Left ventricle myocardium inferior (tissue), 1 donor: ENCODE measurements around the gene FGF7. TPM values are rescaled to one million over a fixed set of nuclear protein-coding genes. Genes with fewer than 3 reads are reported as not detected.

ENCODE experiments used
- DNase-seq: peaks from one replicate; pipeline ENCODE4 v3.0.0-alpha.2; 2020
- H3K27ac ChIP-seq: fragments of 200-600 bp; replicated peaks from 2 replicates; pipeline ENCODE4 v1.8.0; 2021
- H3K27me3 ChIP-seq: fragments of 200-600 bp; 2 replicates; pipeline ENCODE4 v1.8.0; 2021; ENCODE audit warnings: low read depth
- H3K36me3 ChIP-seq: fragments of 200-600 bp; 2 replicates; pipeline ENCODE4 v1.8.0; 2021
- H3K4me1 ChIP-seq: fragments of 200-600 bp; 2 replicates; pipeline ENCODE4 v1.8.0; 2021
- H3K4me3 ChIP-seq: fragments of 200-600 bp; 2 replicates; pipeline ENCODE4 v1.8.0; 2021; ENCODE audit warnings: mild to moderate bottlenecking, moderate library complexity
- H3K9me3 ChIP-seq: fragments of 200-600 bp; replicated peaks from 2 replicates; pipeline ENCODE4 v1.8.0; 2021
- intact Hi-C: fragments of 100-400 bp; cut with micrococcal nuclease; formaldehyde crosslinking; loops from one replicate; pipeline ENCODE4 v1.11.0; 2022
- total RNA-seq: library from RNA; stranded (reverse); fragmentation: NEBNext Ultra II Directional; extraction: Animal tissue kit (Norgen Biotek cat#: 25700); gene quantifications from one replicate; pipeline ENCODE4 v1.2.1, GENCODE V29; 2021
- TF ChIP-seq, protein P1 (sequence below): fragments of 200-600 bp; IDR thresholded peaks from 2 replicates; pipeline ENCODE4 v1.8.0; 2021; ENCODE audit warnings: antibody characterized with exemption, mild to moderate bottlenecking, borderline replicate concordance
- donor health status: DM: no; HTN: yes; CAD: no; lungs with severe emphysema.

The FGF7 gene
- total RNA-seq, 1 donor from 2014 or later: 34.1 TPM

DNA sequence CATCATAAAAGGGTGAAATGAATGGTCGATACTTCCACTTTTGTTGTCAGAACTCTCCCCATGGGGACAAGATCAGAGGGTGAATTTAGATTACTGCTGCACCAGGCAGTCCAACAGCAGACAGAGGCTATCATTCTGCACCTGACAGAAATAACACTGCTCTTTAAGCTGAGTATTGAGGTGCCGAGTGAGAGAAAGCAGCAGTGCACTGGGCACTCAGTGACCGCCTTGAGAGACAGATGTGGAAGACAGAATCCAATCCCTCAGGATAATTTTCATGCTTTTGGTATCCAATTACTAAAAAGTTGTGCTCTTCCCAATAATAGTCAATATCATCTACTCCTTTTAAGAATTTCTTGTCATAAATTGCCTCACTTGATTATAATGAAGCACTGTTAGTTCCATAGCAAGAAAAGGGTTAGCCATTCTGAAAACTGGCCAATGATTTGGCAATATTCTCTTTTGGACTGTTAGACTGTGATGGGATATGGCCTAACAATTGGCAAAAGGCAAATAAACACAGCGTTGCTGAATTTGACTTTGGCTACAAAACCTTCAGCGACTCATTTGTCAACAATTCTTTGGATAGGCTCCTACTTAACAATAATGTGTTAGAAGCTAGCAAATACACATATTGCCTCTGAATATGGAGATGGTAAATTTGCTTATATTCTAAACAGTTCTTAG lies 5.5 kb downstream of the FGF7 start:
- TF ChIP-seq, protein P1, sequence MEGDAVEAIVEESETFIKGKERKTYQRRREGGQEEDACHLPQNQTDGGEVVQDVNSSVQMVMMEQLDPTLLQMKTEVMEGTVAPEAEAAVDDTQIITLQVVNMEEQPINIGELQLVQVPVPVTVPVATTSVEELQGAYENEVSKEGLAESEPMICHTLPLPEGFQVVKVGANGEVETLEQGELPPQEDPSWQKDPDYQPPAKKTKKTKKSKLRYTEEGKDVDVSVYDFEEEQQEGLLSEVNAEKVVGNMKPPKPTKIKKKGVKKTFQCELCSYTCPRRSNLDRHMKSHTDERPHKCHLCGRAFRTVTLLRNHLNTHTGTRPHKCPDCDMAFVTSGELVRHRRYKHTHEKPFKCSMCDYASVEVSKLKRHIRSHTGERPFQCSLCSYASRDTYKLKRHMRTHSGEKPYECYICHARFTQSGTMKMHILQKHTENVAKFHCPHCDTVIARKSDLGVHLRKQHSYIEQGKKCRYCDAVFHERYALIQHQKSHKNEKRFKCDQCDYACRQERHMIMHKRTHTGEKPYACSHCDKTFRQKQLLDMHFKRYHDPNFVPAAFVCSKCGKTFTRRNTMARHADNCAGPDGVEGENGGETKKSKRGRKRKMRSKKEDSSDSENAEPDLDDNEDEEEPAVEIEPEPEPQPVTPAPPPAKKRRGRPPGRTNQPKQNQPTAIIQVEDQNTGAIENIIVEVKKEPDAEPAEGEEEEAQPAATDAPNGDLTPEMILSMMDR: no peak
- intact Hi-C loops: no loop called here
- DNase-seq: peak; percentile 42
- Histone ChIP-seq H3K36me3 (no peaks in the 10 kb centered on the region), H3K27ac (peak overlapping the region; percentile 81), H3K4me3 (peak overlapping the region; percentile 67), H3K27me3 (no peaks in the 10 kb centered on the region), H3K4me1 (peaks cover 40% of the 10 kb centered on the region), H3K9me3 (no peaks in the 10 kb centered on the region)

DNA sequence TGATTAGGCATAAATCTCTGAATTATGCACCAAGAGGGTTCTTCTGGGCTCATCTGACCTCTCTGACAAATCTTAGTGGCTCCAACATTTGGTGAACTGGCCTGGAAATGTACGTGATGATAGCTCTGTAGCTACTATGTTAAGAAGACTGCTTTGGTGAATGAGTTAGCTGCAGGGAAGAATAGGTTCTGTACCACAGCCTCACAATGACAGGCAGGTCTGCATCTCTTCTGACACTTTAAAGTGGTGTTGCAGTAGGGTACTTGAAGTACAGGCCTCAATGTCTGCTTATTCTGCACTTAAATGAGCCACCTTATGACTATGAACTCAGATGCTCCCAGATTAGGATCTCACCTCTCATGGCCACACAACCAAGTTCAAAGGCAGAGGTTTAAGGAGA lies 7.0 kb downstream of the FGF7 start:
- Histone ChIP-seq H3K27me3 (no peaks in the 10 kb centered on the region), H3K4me3 (peak overlapping the region; percentile 67), H3K36me3 (no peaks in the 10 kb centered on the region), H3K4me1 (peaks cover 54% of the 10 kb centered on the region), H3K9me3 (no peaks in the 10 kb centered on the region), H3K27ac (peak overlapping the region; percentile 81)
- TF ChIP-seq, protein P1: no peak
- intact Hi-C loops: no loop called here
- DNase-seq: no peak

DNA sequence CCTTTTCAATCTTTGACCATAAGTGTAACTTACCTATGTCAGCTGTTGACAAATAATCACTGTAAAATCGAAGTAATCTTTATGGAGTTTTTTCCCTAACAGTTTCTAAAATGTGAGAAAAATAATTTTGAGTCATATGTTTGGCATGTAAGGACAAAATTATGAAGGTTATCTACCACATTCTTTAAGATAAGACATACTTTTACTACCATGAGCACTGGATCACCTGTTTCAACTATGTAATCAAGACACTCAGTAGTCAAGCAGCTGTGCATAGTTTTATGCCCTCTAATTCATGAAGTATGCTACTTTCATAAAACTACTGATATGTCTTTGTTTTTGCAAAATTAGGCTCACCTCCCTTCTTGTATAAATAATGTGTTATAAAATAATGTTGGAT lies 12.1 kb downstream of the FGF7 start:
- H3K4me1 ChIP-seq: peaks cover 89% of the 10 kb centered on the region
- intact Hi-C loops: no loop called here
- no peaks in the 10 kb centered on the region for H3K9me3 ChIP-seq
- H3K27ac ChIP-seq: peak overlapping the region; percentile 81
- TF ChIP-seq, protein P1: no peak
- no peaks in the 10 kb centered on the region for H3K27me3 ChIP-seq
- no peak for DNase-seq
- no peaks in the 10 kb centered on the region for H3K36me3 ChIP-seq
- no peak overlapping the region for H3K4me3 ChIP-seq

DNA sequence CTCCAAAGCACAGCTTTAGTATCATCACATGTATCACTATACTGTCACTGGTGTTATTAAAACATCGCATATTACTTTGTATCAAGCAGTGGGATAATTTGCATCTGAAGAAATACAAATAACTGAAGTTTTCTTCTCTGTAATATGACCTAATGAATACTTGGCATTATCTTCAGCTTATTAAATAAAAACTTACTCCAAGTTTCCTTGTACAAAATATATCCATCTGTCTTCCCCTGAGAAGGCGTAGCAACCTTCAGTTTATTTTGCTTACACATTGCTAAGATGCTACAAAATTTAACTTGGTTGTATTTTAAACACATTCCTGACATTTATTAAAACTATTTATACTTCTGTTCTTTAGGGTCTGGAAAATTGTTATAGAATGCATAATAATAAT lies 13.7 kb downstream of the FGF7 start:
- TF ChIP-seq, protein P1: no peak
- no peak for DNase-seq
- Histone ChIP-seq H3K27ac (no peak overlapping the region), H3K27me3 (no peaks in the 10 kb centered on the region), H3K36me3 (no peaks in the 10 kb centered on the region), H3K9me3 (no peaks in the 10 kb centered on the region), H3K4me1 (peaks cover 85% of the 10 kb centered on the region), H3K4me3 (no peak overlapping the region)
- intact Hi-C loops: no loop called here

DNA sequence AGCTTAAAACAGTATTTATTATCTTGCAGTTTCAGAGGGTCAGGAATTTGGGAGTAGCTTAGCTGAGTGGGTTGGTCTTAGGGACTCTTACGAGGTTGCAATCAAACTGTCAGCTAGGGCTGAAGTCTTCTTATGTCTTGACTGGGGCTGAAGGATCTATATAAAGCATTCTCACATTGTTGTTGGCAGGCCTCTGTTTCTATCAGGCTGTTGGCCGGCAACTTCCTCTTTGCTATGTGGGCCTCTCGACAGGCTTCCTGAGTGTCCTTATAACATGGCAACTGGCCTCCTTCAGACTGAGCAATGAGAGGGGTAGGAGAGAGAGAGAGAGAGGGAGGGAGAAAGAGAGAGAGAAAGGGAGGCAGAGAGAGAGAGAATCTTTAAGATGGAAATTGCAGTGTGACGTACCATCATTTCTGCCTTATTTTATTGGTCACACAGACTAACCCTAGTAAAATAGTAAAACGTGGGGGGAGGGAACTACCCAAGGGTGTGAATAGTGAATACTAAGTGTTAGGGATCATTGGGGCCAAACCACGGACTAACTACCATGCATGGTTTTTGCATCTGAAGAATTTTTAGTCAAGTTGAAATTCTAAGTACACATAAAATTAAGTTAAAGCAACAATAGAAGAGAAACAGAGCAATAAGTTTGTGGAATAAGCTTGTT lies 16.1 kb downstream of the FGF7 start:
- H3K4me1 ChIP-seq: peaks cover 76% of the 10 kb centered on the region
- intact Hi-C loops: no loop called here
- H3K4me3 ChIP-seq: peak overlapping the region; percentile 9
- peak; percentile 31 for DNase-seq
- H3K27ac ChIP-seq: peak overlapping the region; percentile 70
- no peaks in the 10 kb centered on the region for H3K9me3 ChIP-seq
- no peaks in the 10 kb centered on the region for H3K27me3 ChIP-seq
- TF ChIP-seq, protein P1: no peak
- H3K36me3 ChIP-seq: no peaks in the 10 kb centered on the region
